AG09319 (cell line): ENCODE results near the gene SRPK3.
"Not testable (repeated sequence)": the region's sequence is repeated elsewhere in the genome, so short reads cannot be mapped to it uniquely, and the experiment has no call there.

Experiments
- DNase-seq: peaks from one replicate; pipeline ENCODE4 v3.0.0-alpha.2; 2010; ENCODE audit warnings: low read depth; ENCODE audit errors: extremely low read depth
- TF ChIP-seq, protein P1 (sequence below): IDR thresholded peaks from 2 replicates; pipeline ENCODE4 v1.5.1; 2011; ENCODE audit warnings: low read depth, mild to moderate bottlenecking, inconsistent platforms, low read length, moderate library complexity

The SRPK3 gene

DNA sequence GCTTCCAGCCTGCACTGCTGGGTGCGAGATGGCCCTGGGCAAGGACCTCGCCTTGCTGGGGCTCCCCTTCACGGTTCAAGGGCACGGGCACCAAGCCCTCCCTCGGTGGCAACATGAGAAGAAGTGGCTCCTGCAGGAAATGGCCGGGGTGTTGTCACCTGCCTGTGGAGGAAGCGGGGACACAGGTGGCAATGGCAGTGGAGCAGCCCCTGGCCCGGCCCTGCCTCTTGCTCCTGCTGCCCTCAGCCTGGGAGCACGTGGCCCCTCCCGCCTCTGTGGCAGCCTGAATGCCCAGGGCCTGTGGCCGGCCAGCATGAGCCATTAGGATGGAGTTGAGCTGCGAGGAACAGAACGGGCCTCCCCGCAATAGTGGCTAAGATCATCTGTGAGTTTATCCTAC lies 39.4 kb upstream of the SRPK3 start:
- TF ChIP-seq, protein P1, sequence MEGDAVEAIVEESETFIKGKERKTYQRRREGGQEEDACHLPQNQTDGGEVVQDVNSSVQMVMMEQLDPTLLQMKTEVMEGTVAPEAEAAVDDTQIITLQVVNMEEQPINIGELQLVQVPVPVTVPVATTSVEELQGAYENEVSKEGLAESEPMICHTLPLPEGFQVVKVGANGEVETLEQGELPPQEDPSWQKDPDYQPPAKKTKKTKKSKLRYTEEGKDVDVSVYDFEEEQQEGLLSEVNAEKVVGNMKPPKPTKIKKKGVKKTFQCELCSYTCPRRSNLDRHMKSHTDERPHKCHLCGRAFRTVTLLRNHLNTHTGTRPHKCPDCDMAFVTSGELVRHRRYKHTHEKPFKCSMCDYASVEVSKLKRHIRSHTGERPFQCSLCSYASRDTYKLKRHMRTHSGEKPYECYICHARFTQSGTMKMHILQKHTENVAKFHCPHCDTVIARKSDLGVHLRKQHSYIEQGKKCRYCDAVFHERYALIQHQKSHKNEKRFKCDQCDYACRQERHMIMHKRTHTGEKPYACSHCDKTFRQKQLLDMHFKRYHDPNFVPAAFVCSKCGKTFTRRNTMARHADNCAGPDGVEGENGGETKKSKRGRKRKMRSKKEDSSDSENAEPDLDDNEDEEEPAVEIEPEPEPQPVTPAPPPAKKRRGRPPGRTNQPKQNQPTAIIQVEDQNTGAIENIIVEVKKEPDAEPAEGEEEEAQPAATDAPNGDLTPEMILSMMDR = no peak
- no peak for DNase-seq

- DNase-seq = not testable (repeated sequence)
Measured at GRCh38 chrX:153742111-153742510, 38.7 kb upstream of the SRPK3 start.

- not testable (repeated sequence) for DNase-seq
Measured at GRCh38 chrX:153742796-153743467, 37.9 kb upstream of the SRPK3 start.

- not testable (repeated sequence) for DNase-seq
Measured at GRCh38 chrX:153743468-153744209, 37.2 kb upstream of the SRPK3 start.

DNA sequence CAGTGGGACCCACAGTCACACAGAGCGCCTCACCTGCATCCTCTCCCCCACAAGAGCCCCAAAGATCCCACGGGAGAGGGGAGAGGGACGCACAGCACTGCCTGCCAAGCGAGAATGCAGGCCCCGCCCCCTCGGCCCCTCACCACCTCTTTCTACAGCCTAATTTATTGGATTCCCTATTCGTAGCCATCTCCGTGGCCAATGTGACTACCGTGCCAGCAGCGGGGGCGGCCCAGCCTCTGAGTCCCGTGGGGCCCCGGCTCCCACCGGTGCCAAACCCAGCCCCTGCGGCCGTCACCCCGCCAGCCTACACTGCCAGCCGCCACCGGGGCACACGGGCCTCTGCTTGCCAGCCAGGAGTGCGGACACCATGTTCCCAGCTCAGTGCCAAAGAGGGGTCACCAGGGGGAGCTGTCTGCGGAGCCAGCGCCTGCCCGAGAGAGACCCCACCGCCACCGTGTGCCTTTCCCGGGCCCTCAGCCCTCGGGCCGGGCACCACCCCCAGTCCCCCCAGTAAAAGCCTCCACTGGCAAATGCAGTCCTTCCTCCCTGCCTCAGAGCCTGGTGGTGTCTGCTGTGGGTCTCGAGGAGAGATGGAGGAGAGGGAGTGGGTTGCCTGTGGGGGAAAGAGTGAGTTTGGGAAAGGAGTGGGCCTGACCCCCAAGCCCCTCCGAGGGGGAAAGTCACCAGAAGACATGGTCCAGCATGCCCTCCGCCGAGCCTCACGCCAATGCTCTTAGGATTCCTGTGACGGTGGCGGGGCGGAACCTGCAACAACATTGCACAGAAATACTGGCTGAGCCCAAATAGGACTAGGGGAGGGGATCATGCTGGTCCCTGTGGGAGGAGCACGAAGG lies 36.4 kb upstream of the SRPK3 start:
- no peak for DNase-seq

GRCh38 chrX:153745067-153745433 lies 35.8 kb upstream of the SRPK3 start:
- not testable (repeated sequence) for DNase-seq

More for the DNA sequence above, 36.4 kb upstream of the SRPK3 start:
- TF ChIP-seq, protein P1 = peak; percentile 13

DNA sequence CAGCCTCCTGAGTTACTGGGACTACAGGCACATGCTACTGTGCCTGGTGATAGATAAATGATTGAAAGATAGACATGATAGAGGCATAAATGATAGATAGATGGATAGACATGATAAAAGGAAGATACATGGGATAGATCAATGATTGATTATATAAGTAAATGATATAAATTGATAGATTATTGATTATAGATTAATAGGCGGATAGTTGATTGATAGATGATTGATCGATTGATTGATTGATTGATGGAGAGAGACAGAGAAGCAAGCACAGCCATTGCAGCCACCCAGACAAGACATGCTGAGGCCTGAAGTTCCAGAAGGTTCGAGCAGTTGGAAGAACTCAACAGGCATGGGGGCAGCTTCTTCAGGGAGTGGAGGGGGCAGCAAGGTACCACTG lies 34.5 kb upstream of the SRPK3 start:
- no peak for DNase-seq
- TF ChIP-seq, protein P1 = no peak

- DNase-seq = not testable (repeated sequence)
Measured at GRCh38 chrX:153746991-153747390, 33.9 kb upstream of the SRPK3 start.

DNA sequence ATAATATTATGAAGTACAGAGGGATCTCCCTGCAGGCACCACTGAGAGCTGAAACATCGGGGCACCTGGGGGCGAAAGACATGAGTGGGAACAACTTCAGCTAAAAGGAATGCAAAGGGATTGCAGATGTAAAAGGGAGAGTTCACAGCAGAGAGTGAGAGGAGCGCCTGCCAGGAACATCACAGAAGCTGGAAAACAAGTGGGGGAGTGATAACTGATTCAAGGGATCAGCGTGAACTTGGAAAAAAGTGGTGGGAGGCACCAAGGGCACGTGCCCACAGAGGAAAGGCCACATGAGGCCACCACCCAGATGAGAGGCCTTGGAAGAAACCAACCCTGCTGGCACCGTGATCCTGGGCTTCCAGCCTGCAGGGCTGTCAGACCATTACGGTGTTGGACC lies 31.8 kb upstream of the SRPK3 start:
- not testable (repeated sequence) for DNase-seq

- TF ChIP-seq, protein P1 = no peak
- DNase-seq = no peak
Measured at GRCh38 chrX:153750127-153750774, 30.6 kb upstream of the SRPK3 start.
